22Rv1 (cell line): ENCODE measurements around the gene RBM12.
A peak's percentile ranks its signal among the peaks of the same experiment; 100 is the strongest.

Experiments used
- ZFX ChIP-seq: fragments of 450-650 bp; IDR thresholded peaks from 2 replicates; pipeline ENCODE4 v1.6.1; 2017; ENCODE audit warnings: antibody characterized with exemption, borderline replicate concordance
- TF ChIP-seq, protein P1 (sequence below): fragments of 450-650 bp; IDR thresholded peaks from 2 replicates; pipeline ENCODE4 v1.5.1; 2017; ENCODE audit warnings: mild to moderate bottlenecking

DNA sequence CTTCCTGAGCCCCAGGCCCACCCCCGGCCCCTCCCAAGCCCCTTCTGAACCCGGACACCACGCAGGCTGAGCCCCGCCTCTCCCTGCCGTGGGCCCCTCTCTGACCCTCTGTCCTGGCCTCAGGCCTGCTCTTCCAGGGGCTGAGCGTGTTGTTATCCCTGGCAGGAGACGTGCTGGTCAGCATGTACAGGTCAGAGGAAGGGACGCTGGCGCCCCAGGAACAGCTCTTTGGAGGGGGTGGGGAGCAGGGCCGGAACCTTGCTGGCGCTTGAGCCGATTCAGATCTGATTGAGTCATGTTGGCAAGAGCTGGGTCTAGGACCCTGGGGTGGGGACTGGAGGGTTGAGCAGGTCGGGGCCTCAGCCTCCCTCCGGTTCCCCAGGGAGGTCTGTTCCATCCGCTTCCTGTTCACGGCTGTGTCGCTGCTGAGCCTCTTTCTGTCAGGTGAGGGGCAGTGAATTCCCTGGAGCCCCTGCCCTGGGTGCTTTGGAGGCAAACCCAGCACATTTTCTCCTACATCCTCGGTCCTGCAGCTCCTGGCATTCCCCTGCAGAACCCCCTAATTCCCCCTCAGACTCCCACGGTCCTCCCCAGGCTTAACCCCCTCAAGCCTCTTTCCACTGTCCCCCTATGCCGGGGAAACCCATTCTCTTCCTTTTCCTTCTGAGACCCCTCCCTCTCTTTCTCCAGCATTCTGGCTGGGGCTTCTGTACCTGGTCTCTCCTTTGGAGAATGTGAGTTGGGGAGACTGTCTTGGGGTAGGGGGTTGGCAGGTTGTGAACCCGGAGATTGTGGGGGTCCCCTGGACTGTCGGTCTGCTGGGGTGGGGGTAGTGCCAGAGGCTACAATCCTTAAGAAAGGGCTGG lies 47.1 kb downstream of the RBM12 start:
- TF ChIP-seq, protein P1, sequence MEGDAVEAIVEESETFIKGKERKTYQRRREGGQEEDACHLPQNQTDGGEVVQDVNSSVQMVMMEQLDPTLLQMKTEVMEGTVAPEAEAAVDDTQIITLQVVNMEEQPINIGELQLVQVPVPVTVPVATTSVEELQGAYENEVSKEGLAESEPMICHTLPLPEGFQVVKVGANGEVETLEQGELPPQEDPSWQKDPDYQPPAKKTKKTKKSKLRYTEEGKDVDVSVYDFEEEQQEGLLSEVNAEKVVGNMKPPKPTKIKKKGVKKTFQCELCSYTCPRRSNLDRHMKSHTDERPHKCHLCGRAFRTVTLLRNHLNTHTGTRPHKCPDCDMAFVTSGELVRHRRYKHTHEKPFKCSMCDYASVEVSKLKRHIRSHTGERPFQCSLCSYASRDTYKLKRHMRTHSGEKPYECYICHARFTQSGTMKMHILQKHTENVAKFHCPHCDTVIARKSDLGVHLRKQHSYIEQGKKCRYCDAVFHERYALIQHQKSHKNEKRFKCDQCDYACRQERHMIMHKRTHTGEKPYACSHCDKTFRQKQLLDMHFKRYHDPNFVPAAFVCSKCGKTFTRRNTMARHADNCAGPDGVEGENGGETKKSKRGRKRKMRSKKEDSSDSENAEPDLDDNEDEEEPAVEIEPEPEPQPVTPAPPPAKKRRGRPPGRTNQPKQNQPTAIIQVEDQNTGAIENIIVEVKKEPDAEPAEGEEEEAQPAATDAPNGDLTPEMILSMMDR, result peak; percentile 23
- no peak for TF ChIP-seq ZFX
